WI38 (cell line): ENCODE results near the gene MLN.

Experiments
- H3K4me3 ChIP-seq: 2 replicates; pipeline ENCODE4 v1.5.1; 2011; ENCODE audit warnings: low read depth, mild to moderate bottlenecking, control low read depth, low read length
- TF ChIP-seq, protein P1 (sequence below): IDR thresholded peaks from 2 replicates; pipeline ENCODE4 v1.5.1; 2012; ENCODE audit warnings: low read depth, mild to moderate bottlenecking, control low read depth, low read length

Gene MLN

DNA sequence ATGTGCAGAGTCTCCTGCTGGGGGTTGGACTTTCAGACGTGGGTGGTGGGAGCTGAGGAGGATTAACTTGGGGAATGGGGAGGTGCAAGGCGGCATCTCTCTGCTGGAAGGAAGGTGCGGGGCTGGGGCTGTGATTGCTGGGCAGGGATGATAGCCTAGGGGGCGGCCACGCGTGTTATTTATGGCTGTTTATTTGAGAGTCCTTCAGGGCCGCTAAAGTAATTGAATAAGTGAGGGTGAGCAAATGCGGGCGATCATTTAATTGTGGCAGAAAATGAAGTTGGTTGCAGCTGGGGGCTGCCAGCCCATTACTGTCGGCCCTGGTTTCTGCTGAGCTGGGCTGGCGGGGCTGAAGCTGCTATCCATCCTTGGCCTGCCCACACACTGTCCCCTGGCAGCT, 49.6 kb downstream of the MLN start:
- TF ChIP-seq, protein P1, sequence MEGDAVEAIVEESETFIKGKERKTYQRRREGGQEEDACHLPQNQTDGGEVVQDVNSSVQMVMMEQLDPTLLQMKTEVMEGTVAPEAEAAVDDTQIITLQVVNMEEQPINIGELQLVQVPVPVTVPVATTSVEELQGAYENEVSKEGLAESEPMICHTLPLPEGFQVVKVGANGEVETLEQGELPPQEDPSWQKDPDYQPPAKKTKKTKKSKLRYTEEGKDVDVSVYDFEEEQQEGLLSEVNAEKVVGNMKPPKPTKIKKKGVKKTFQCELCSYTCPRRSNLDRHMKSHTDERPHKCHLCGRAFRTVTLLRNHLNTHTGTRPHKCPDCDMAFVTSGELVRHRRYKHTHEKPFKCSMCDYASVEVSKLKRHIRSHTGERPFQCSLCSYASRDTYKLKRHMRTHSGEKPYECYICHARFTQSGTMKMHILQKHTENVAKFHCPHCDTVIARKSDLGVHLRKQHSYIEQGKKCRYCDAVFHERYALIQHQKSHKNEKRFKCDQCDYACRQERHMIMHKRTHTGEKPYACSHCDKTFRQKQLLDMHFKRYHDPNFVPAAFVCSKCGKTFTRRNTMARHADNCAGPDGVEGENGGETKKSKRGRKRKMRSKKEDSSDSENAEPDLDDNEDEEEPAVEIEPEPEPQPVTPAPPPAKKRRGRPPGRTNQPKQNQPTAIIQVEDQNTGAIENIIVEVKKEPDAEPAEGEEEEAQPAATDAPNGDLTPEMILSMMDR, result no peak
- H3K4me3 ChIP-seq, result no peak overlapping the region

DNA sequence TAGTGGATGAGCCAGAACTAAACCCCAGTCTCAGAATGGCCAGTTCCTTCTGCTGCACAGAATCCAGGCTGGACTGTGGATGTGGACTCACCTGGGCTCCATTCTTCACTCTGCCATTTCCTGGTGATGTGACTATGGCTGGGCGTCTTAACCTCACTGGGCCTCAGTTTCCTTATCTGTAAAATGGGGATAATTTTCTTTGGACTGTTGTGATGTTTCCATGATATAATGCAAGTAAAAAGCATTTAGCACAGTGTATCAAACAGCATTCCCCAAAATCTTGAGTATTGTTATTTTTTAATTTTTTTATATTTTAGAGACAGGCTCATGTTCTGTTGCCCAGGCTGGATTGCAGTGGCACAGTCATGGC, 51.2 kb downstream of the MLN start:
- TF ChIP-seq, protein P1, result no peak
- no peak overlapping the region for H3K4me3 ChIP-seq

DNA sequence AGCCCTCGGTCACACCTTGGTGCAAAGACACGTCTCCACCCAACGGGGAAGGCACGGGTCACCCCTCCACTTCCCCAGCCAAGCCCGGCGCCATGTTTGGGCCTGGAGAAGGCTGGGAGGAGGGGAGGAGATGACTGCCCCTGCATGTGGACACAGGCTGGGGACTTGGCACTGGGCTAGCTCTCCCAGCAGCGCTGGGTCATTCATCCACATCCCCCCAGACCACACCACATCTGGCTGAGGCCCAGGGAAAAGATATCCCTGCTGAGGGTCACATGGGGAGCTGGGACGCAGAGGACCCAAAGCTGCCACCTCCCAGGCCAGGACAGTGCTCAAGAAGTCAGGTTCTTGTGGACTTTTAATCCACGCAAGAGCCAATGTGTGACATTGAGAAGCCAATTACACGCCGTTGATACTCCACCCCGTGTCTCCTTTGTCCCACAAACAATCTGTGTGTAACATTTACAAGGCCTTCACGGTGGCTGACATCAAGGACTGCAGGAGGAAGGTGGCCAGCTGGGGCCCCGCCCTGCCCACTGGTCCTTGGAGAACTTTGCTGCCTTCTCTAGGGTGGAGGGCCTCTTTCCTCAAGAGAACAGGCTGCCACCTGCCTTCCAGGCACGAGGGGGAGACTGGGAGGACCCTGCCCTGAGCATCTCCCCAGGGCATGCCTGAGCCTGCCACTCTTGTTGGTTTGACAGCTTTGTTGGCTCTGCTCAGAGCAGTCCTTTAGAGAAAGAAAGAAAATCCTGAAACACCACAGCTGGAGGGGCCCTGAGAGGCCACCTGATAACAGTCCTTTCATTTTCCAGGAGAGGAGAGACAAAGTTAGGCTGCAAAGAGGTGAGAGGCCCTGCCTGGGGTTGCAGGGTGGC, 51.8 kb downstream of the MLN start:
- H3K4me3 ChIP-seq, result no peak overlapping the region
- TF ChIP-seq, protein P1, result no peak

DNA sequence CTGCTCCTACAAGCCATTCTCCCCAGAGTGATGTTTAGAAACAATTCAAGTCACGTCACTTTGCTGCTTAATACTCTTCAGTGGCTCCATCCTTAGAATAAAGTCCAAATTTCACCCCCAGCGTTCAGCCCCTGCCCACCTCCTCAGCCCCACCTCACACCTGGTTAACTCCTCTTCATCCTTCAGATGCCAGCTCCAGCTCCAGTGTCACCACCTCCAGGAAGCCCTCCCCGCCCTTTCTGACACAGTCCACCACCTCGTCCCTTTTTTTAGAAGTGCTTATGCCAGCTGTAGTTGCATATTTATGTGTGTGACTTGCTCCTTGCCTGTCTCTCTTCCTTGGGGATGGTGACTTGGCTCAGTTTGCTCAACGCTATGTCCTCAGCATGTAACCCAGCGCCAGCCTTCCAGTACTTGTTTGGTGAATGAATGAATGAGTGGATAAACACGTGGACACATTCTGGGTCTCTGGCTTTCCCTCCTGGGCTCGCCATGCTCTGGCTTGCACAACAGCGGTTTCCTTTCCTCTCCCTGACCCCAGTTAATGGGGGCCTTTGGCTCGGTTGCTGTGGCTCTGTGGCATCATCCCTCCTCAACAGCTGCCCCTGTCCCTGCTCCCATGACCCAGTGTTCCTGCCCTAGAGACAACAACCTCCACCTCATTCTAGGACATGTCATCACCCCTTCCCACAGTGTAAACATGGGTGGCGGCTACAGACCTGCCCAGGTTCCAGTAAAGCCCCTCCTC, 53.4 kb downstream of the MLN start:
- TF ChIP-seq, protein P1, result no peak
- no peak overlapping the region for H3K4me3 ChIP-seq

DNA sequence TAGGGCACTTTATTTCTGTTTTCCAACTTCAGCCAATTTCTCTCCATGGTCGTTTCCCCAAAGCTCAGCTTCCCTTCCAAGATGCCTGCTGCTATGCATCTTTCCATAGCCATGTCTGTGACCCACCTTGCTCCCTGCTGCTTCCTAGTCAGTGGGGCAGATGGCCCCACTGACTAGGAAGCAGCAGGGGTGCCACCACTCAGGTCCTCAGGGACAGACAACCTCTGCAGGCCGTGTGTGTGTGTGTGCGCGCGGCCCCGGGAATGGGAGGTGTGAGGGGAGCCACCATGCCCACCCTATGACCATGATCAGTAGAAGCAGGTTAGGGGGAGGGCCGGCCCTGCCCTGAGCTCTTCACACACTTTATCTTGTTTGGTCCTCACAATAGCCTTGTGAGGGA, 54.4 kb downstream of the MLN start:
- H3K4me3 ChIP-seq, result no peak overlapping the region
- TF ChIP-seq, protein P1, result no peak

DNA sequence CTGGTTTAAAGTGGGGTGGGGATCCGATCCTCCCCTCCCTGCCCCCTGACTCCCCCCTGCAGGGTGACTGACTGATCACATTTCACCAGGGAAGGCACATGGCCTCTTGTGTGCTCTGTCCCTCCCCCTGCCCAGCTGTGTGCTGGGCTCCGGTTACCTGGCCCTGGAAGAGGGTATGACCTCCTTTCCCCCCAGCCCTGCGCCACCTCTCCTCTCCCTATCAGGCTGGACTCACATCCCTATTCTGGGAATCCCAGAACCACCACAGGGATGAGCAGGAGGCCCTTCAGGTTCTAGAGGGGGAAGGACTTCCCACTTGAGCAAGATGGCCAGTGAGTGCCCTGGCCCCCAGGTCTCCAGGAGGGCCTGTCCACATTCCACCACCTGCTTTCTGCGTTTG, 55.0 kb downstream of the MLN start:
- no peak overlapping the region for H3K4me3 ChIP-seq
- TF ChIP-seq, protein P1, result no peak

DNA sequence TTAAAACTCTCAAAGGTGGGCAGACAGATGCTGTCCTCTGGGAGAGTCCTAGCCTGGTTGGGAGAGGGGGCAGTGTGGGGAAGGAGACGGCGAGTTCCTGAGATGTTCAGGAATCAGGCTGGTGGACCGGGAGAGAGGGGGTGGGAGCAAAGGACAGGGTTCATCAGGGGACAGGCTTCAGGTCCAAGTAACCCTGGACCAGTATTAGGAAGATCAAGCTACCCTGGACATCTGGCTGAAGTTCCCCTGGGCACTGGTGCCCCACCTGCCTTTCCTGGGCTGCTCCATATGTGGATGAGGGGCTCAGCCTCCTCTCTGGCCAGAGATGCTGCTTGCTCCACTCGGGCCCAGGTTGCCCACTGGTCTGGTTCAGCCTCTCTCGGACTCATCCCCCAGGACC, 56.0 kb downstream of the MLN start:
- TF ChIP-seq, protein P1, result no peak
- no peak overlapping the region for H3K4me3 ChIP-seq
